GM18951 (cell line): ENCODE results near the gene SPACA4.

Experiments
- POLR2A ChIP-seq: IDR thresholded peaks from 4 replicates; pipeline ENCODE4 v1.6.1; 2011; ENCODE audit warnings: mild to moderate bottlenecking; ENCODE audit not compliant: insufficient read length, insufficient read depth; ENCODE audit errors: extremely low read depth
- in situ Hi-C: fragments of 300-500 bp; cut with MboI; formaldehyde crosslinking; loops from one replicate; pipeline ENCODE4 v1.12.0; 2022; ENCODE audit warnings: low sequenced_read_pairs, mixed read lengths, inconsistent platforms; ENCODE audit not compliant: unreplicated experiment

SPACA4 gene

GRCh38 chr19:48606463-48607358 is at the start of gene SPACA4:
Gene SPACA4, plus strand, starts transcription at chr19:48606742. Its CDS starts 237 bp downstream, at chr19:48606979.
- in situ Hi-C loops = no loop called here
- no peak for TF ChIP-seq POLR2A

- no peak for TF ChIP-seq POLR2A
- in situ Hi-C loops = no loop called here
Measured at GRCh38 chr19:48556825-48557224, 49.7 kb upstream of the SPACA4 start.

- in situ Hi-C loops = no loop called here
Measured at GRCh38 chr19:48558018-48558684, 48.4 kb upstream of the SPACA4 start.

GRCh38 chr19:48560095-48560530 is 46.4 kb upstream of the SPACA4 start:
- in situ Hi-C loops = no loop called here
- TF ChIP-seq POLR2A = no peak

More at GRCh38 chr19:48558018-48558684, 48.4 kb upstream of the SPACA4 start:
- TF ChIP-seq POLR2A = no peak

- no peak for TF ChIP-seq POLR2A
- in situ Hi-C loops = no loop called here
Measured at GRCh38 chr19:48561412-48561811, 45.1 kb upstream of the SPACA4 start.

GRCh38 chr19:48565090-48565489 is 41.5 kb upstream of the SPACA4 start:
- no peak for TF ChIP-seq POLR2A
- in situ Hi-C loops = no loop called here

GRCh38 chr19:48568345-48568886 is 38.1 kb upstream of the SPACA4 start:
- in situ Hi-C loops = no loop called here
- TF ChIP-seq POLR2A = no peak

GRCh38 chr19:48569814-48570213 is 36.7 kb upstream of the SPACA4 start:
- TF ChIP-seq POLR2A = no peak
- in situ Hi-C loops = no loop called here

GRCh38 chr19:48571378-48572162 is 35.0 kb upstream of the SPACA4 start:
- TF ChIP-seq POLR2A = no peak
- in situ Hi-C loops = no loop called here

GRCh38 chr19:48573163-48573505 is 33.4 kb upstream of the SPACA4 start:
- in situ Hi-C loops = no loop called here
- TF ChIP-seq POLR2A = no peak

- TF ChIP-seq POLR2A = no peak
- in situ Hi-C loops = loop anchor here (25.0 kb wide), 1 partner anchor 264 kb away; a partner anchor contains a TSS
Measured at GRCh38 chr19:48575931-48576622, 30.5 kb upstream of the SPACA4 start.

GRCh38 chr19:48577908-48578307 is 28.6 kb upstream of the SPACA4 start:
- in situ Hi-C loops = loop anchor here (25.0 kb wide), 1 partner anchor 266 kb away; a partner anchor contains a TSS
